Sigmoid colon (tissue), 7 donors: ENCODE results near the gene SUPT3H. TPM values are rescaled to one million over a fixed set of nuclear protein-coding genes. Genes with fewer than 3 reads are reported as not detected.
A peak's percentile ranks its signal among the peaks of the same experiment; 100 is the strongest.

Experiments
- DNase-seq: peaks from one replicate; pipeline ENCODE4 v3.0.0-alpha.2; 2019
- H3K27ac ChIP-seq, 4 donors: fragments of 200-600 bp; sonication (generic); one replicate each; pipeline ENCODE4 v1.5.1; 2016 to 2019; ENCODE audit warnings: mild to moderate bottlenecking in 1 of 4
- H3K27me3 ChIP-seq, 3 donors: fragments of 200-600 bp; sonication (generic); one replicate each; pipeline ENCODE4 v1.5.1; 2019; ENCODE audit warnings: mild to moderate bottlenecking in 1 of 3
- H3K36me3 ChIP-seq, 4 donors: fragments of 200-600 bp; sonication (generic); one replicate each; pipeline ENCODE4 v1.5.1; 2016 to 2019
- H3K4me1 ChIP-seq, 4 donors: fragments of 200-600 bp; sonication (generic); one replicate each; pipeline ENCODE4 v1.5.1; 2017 to 2019
- H3K4me3 ChIP-seq, 4 donors: fragments of 200-600 bp; sonication (generic); one replicate each; pipeline ENCODE4 v1.5.1; 2017 to 2019; ENCODE audit warnings: mild to moderate bottlenecking in 2 of 4, moderate library complexity in 1 of 4
- H3K9me3 ChIP-seq, 4 donors: fragments of 200-600 bp in 3 of 4; sonication (generic) in 3 of 4; one replicate each; pipeline versions ENCODE4 v1.5.1 to v1.6.1; 2013 to 2019
- EP300 ChIP-seq, 4 donors: sonication (generic); formaldehyde crosslinking; IDR thresholded peaks; one replicate each; pipeline ENCODE4 v1.6.1; 2017; ENCODE audit warnings: antibody characterized with exemption in 4 of 4
- POLR2A ChIP-seq, 2 donors: fragments of 450-650 bp; IDR thresholded peaks; one replicate each; pipeline ENCODE4 v1.6.1; 2016; ENCODE audit warnings: antibody characterized with exemption in 2 of 2, mild to moderate bottlenecking in 2 of 2, moderate library complexity in 2 of 2
- POLR2AphosphoS5 ChIP-seq, 4 donors: sonication (generic); formaldehyde crosslinking; IDR thresholded peaks; one replicate each; pipeline ENCODE4 v1.6.1; 2017; ENCODE audit warnings: antibody characterized with exemption in 4 of 4
- WGBS, 2 donors: extraction: QIAGEN DNeasy Blood & Tissue Kit; methylation state at CpG; one replicate each; pipeline ENCODE4 v1.1.7; 2013; 5-methylcytosine and 5-hydroxymethylcytosine counted together
- intact Hi-C: fragments of 100-400 bp; cut with DNase I; formaldehyde crosslinking; loops from one replicate; pipeline ENCODE4 v1.15.1; 2023
- polyA plus RNA-seq, 3 donors: library from polyadenylated mRNA; stranded (reverse); fragments of 200-250 nt; gene quantifications; one replicate each; pipeline ENCODE4 v1.2.3, GENCODE V29; 2013
- total RNA-seq, 4 donors: library from RNA; depleted of rRNA; stranded (reverse); fragments of >200 nt; gene quantifications; one replicate each; pipeline ENCODE4 v1.1.0, GENCODE V29; 2016
- TF ChIP-seq, protein P1 (sequence below), 4 experiments: fragments of 450-650 bp in 3 of 4; fragments of 200-600 bp in 1 of 4; IDR thresholded peaks; one replicate each; pipeline ENCODE4 v1.5.1; 2016 to 2019; ENCODE audit warnings: antibody characterized with exemption in 4 of 4, mild to moderate bottlenecking in 3 of 4, moderate library complexity in 2 of 4
- donor health status: healthy with polysubstance abuse.
- donor health status: Bipolar disorder and iron deficiency.
- donor health status: healthy.

Gene SUPT3H
- total and polyA plus RNA-seq, 7 donors: 1.6 to 18.2 (median 10.6) TPM

DNA sequence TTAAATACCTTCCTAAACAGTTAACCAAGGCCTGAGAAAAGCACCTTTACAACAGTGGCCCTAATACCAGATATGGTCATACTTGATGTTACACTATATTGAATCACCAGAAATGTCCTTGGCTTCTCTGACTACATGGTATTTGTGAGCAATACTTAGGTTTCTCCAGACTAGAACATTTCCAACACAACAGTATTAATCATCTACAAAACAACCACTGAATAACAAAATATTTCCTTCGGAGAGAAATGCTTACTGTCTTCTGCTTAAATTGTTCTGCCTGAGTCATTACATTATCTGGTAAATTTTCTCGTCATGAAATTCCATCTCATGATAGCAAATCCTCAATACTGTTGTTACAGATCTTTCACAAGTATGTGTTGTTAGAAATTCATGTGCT is 302.5 kb downstream of the SUPT3H start:
- no peak for TF ChIP-seq EP300 (IDR thresholded peaks at IDR 0.05)
- TF ChIP-seq, protein P1, sequence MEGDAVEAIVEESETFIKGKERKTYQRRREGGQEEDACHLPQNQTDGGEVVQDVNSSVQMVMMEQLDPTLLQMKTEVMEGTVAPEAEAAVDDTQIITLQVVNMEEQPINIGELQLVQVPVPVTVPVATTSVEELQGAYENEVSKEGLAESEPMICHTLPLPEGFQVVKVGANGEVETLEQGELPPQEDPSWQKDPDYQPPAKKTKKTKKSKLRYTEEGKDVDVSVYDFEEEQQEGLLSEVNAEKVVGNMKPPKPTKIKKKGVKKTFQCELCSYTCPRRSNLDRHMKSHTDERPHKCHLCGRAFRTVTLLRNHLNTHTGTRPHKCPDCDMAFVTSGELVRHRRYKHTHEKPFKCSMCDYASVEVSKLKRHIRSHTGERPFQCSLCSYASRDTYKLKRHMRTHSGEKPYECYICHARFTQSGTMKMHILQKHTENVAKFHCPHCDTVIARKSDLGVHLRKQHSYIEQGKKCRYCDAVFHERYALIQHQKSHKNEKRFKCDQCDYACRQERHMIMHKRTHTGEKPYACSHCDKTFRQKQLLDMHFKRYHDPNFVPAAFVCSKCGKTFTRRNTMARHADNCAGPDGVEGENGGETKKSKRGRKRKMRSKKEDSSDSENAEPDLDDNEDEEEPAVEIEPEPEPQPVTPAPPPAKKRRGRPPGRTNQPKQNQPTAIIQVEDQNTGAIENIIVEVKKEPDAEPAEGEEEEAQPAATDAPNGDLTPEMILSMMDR (IDR thresholded peaks at IDR 0.05): no peak
- TF ChIP-seq POLR2AphosphoS5 (IDR thresholded peaks at IDR 0.05): peak in 1 of 4 donors; percentile 17
- no peak for TF ChIP-seq POLR2A (IDR thresholded peaks at IDR 0.05)
- no peak for DNase-seq
- H3K4me3 ChIP-seq: no peak overlapping the region
- intact Hi-C loops: no loop called here
- no peak overlapping the region for H3K27ac ChIP-seq
- H3K9me3 ChIP-seq: peaks cover 0 to 13% (median 6%) of the 10 kb centered on the region in 4 donors
- no peaks in the 10 kb centered on the region for H3K36me3 ChIP-seq
- 84 to 89% methylated on average over 2 of the region's 2 CpGs for WGBS, 2 donors
- no peaks in the 10 kb centered on the region for H3K27me3 ChIP-seq
- H3K4me1 ChIP-seq: peaks cover 0 to 9% (median 3%) of the 10 kb centered on the region in 4 donors

DNA sequence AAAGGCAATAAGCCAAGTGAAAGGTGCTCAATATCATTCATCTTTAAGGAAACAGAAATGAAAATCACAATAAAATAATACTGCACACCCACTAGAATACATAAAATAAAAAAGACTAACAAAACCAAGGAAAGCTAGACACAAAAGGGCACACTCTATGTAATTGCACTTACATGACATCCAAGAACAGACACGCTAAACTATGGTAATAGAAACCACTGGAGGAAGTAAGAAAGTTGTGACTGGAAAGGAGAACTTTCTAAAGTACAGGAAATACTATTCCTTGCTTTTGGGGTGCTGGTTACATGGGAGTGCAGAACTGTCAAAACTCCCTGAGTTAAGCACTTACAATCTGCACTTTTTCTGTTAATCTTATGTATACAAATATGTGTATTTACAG is 303.3 kb downstream of the SUPT3H start:
- intact Hi-C loops: no loop called here
- DNase-seq: no peak
- Histone ChIP-seq H3K4me1 (peaks cover 0 to 9% (median 3%) of the 10 kb centered on the region in 4 donors), H3K27ac (no peak overlapping the region), H3K27me3 (no peaks in the 10 kb centered on the region), H3K9me3 (peaks cover 0 to 13% (median 4%) of the 10 kb centered on the region in 4 donors), H3K36me3 (no peaks in the 10 kb centered on the region), H3K4me3 (no peak overlapping the region)
- WGBS, 2 donors: 16 to 42% methylated on average over 1 of the region's 1 CpG
- TF ChIP-seq, protein P1 (IDR thresholded peaks at IDR 0.05): no peak
- TF ChIP-seq EP300 (IDR thresholded peaks at IDR 0.05): no peak
- TF ChIP-seq POLR2AphosphoS5 (IDR thresholded peaks at IDR 0.05): no peak
- no peak for TF ChIP-seq POLR2A (IDR thresholded peaks at IDR 0.05)

DNA sequence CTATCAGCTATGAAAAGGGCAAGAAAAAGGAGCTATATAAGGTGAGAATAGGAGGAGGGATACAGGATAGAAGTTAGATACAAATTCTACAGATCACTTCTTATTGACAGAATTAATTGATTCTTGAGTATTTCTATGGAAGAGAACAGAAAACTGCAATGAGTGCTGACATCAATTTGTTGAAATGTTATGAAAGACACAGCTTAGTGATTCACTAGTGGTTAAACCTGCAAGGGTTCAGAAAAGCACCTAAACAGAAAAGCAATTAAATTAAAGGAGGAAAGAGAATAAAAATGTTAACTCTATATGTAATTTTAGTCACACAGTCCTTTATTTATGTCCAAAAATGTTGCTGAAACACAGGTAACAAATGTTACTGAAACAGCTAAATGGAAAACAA is 304.0 kb downstream of the SUPT3H start:
- intact Hi-C loops: no loop called here
- Histone ChIP-seq H3K27ac (no peak overlapping the region), H3K4me3 (no peak overlapping the region), H3K36me3 (no peaks in the 10 kb centered on the region), H3K27me3 (no peaks in the 10 kb centered on the region), H3K4me1 (peaks cover 0 to 9% (median 3%) of the 10 kb centered on the region in 4 donors), H3K9me3 (peaks cover 0 to 11% (median 0%) of the 10 kb centered on the region in 4 donors)
- no peak for DNase-seq
- TF ChIP-seq POLR2A (IDR thresholded peaks at IDR 0.05) (no peak), POLR2AphosphoS5 (IDR thresholded peaks at IDR 0.05) (no peak), EP300 (IDR thresholded peaks at IDR 0.05) (no peak)
- TF ChIP-seq, protein P1 (IDR thresholded peaks at IDR 0.05): no peak

DNA sequence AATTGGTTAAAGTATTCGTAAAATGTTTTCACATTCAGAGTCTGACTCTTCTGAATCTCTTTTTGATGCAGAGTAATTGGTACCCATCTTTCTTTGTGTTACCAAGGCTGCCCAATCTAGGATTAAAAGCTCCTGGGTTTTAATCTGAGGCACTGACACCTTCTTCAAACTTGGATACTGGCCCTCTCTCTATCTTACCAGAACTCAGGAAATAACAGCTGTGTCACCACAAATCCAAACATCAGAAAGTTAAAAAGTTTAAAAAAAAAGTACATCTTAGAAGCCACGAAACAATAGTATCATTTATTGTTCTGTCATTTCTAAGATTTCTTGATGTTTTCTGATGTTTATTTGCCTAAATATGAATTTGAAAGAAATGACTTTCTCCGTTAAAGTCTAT is 305.1 kb downstream of the SUPT3H start:
- Histone ChIP-seq H3K27me3 (no peaks in the 10 kb centered on the region), H3K27ac (no peak overlapping the region), H3K9me3 (no peaks in the 10 kb centered on the region), H3K4me3 (no peak overlapping the region), H3K36me3 (no peaks in the 10 kb centered on the region), H3K4me1 (peaks cover 0 to 9% (median 3%) of the 10 kb centered on the region in 4 donors)
- intact Hi-C loops: no loop called here
- 77 to 85% methylated on average over 3 of the region's 3 CpGs for WGBS, 2 donors
- TF ChIP-seq POLR2AphosphoS5 (IDR thresholded peaks at IDR 0.05) (no peak), POLR2A (IDR thresholded peaks at IDR 0.05) (no peak), EP300 (IDR thresholded peaks at IDR 0.05) (no peak)
- TF ChIP-seq, protein P1 (IDR thresholded peaks at IDR 0.05): no peak
- no peak for DNase-seq

- H3K36me3 ChIP-seq: no peaks in the 10 kb centered on the region
- WGBS, 2 donors: 89 to 93% methylated on average over 1 of the region's 1 CpG
- no peaks in the 10 kb centered on the region for H3K9me3 ChIP-seq
- TF ChIP-seq EP300 (IDR thresholded peaks at IDR 0.05) (no peak), POLR2A (IDR thresholded peaks at IDR 0.05) (no peak), POLR2AphosphoS5 (IDR thresholded peaks at IDR 0.05) (no peak)
- TF ChIP-seq, protein P1 (IDR thresholded peaks at IDR 0.05): no peak
- H3K4me3 ChIP-seq: no peak overlapping the region
- intact Hi-C loops: no loop called here
- peaks cover 0 to 9% (median 3%) of the 10 kb centered on the region in 4 donors for H3K4me1 ChIP-seq
- no peak for DNase-seq
- H3K27me3 ChIP-seq: no peaks in the 10 kb centered on the region
- H3K27ac ChIP-seq: no peak overlapping the region
Observed at GRCh38 chr6:45072016-45072415, 305.7 kb downstream of the SUPT3H start.
